Mammary epithelial cell (primary cell): ENCODE measurements around the gene HOXD4.

Experiments
- EZH2 ChIP-seq: IDR thresholded peaks from 2 replicates; pipeline ENCODE4 v1.6.1; 2012; ENCODE audit warnings: low read length, inconsistent platforms, borderline replicate concordance
- TF ChIP-seq, protein P1 (sequence below), 2 donors: IDR thresholded peaks in 1 of 2; conservative IDR thresholded peaks in 1 of 2; 2 replicates each; pipeline ENCODE4 v1.5.1; 2011 to 2012; ENCODE audit warnings: inconsistent platforms in 2 of 2, low read length in 2 of 2, mild to moderate bottlenecking in 2 of 2, control low read depth in 1 of 2, low read depth in 1 of 2; ENCODE audit not compliant: insufficient read depth in 1 of 2; ENCODE audit errors: extremely low read depth in 1 of 2

DNA sequence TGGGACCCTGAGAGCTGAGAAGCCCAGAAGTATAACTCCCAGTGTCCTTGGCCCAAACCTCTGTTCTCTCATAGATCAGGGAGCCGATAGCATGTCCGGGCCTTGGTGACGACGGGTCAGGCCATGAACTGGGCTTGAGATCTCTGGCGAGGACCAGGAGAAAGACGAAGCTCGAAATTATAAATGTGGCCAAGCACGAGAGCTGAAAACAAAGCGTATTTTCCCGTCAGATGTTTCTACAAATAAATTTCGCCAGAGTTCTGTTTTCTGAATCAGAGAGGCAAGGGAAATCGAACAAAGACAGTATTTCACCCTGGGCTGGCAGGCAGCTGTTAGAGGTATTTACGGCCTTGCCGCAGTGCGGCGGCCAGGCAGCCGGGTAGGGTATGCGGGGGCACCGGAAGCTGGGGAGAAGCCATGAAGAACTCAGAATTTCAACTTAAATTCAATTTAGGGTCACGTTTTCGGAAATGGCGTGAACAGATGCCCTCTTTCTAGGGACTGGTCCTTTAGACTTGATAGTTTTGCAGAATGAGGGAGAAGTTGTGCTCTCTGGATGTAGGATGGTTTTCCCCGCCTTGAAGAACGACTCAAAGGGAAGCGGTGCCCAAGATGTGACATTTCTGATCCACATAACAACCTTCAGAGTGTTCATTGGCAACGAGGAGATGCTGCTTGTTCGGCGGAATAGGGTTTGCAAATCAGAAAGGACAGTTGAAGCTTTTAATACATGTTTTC, 12.3 kb upstream of the HOXD4 start:
- TF ChIP-seq EZH2 = no peak
- TF ChIP-seq, protein P1, sequence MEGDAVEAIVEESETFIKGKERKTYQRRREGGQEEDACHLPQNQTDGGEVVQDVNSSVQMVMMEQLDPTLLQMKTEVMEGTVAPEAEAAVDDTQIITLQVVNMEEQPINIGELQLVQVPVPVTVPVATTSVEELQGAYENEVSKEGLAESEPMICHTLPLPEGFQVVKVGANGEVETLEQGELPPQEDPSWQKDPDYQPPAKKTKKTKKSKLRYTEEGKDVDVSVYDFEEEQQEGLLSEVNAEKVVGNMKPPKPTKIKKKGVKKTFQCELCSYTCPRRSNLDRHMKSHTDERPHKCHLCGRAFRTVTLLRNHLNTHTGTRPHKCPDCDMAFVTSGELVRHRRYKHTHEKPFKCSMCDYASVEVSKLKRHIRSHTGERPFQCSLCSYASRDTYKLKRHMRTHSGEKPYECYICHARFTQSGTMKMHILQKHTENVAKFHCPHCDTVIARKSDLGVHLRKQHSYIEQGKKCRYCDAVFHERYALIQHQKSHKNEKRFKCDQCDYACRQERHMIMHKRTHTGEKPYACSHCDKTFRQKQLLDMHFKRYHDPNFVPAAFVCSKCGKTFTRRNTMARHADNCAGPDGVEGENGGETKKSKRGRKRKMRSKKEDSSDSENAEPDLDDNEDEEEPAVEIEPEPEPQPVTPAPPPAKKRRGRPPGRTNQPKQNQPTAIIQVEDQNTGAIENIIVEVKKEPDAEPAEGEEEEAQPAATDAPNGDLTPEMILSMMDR (conservative IDR thresholded peaks at IDR 0.05 in 1 of 2, IDR thresholded peaks at IDR 0.05 in 1 of 2; ENCODE audit: extremely low read depth in 1 of 2, insufficient read depth in 1 of 2, low read depth in 1 of 2, low read length in 2 of 2) = no peak
